Transverse colon (tissue), 4 donors: ENCODE measurements around the gene POLDIP3. TPM values are rescaled to one million over a fixed set of nuclear protein-coding genes. Genes with fewer than 3 reads are reported as not detected.
"Not testable (repeated sequence)": the region's sequence is repeated elsewhere in the genome, so short reads cannot be mapped to it uniquely, and the experiment has no call there.

Experiments used
- DNase-seq: peaks from one replicate; pipeline ENCODE4 v3.0.0-alpha.2; 2019
- H3K27ac ChIP-seq, 4 donors: fragments of 200-600 bp; sonication (generic); 2 replicates each; pipeline ENCODE4 v1.5.1; 2016 to 2018; ENCODE audit warnings: inconsistent platforms in 4 of 4
- H3K27me3 ChIP-seq: fragments of 200-600 bp; sonication (generic); 2 replicates; pipeline ENCODE4 v1.5.1; 2017; ENCODE audit warnings: inconsistent platforms
- H3K36me3 ChIP-seq, 4 donors: fragments of 200-600 bp; sonication (generic); 2 replicates each; pipeline ENCODE4 v1.5.1; 2017 to 2019; ENCODE audit warnings: inconsistent platforms in 4 of 4
- H3K4me1 ChIP-seq, 4 donors: fragments of 200-600 bp; sonication (generic); 2 replicates each; pipeline ENCODE4 v1.5.1; 2017 to 2020; ENCODE audit warnings: inconsistent platforms in 4 of 4
- H3K4me3 ChIP-seq, 4 donors: fragments of 200-600 bp; sonication (generic); 1 replicate in 1 of 4; 2 replicates in 3 of 4; pipeline versions ENCODE4 v1.5.1 to v1.6.1; 2017 to 2019; ENCODE audit warnings: inconsistent platforms in 4 of 4
- H3K9me3 ChIP-seq, 2 donors: fragments of 200-600 bp; sonication (generic); 2 replicates each; pipeline ENCODE4 v1.5.1; 2017 to 2019; ENCODE audit warnings: inconsistent platforms in 2 of 2
- EP300 ChIP-seq: sonication (generic); formaldehyde crosslinking; IDR thresholded peaks from one replicate; pipeline ENCODE4 v1.6.1; 2017; ENCODE audit warnings: antibody characterized with exemption, low read depth
- POLR2A ChIP-seq: fragments of 450-650 bp; IDR thresholded peaks from one replicate; pipeline ENCODE4 v1.6.1; 2016; ENCODE audit warnings: antibody characterized with exemption, mild to moderate bottlenecking, moderate library complexity
- POLR2AphosphoS5 ChIP-seq, 3 donors: sonication (generic); formaldehyde crosslinking; IDR thresholded peaks; one replicate each; pipeline ENCODE4 v1.6.1; 2016; ENCODE audit warnings: antibody characterized with exemption in 3 of 3
- WGBS, 2 donors: methylation state at CpG; one replicate each; pipeline ENCODE4 v1.1.5; 2018; ENCODE audit warnings: low coverage in 1 of 2; 5-methylcytosine and 5-hydroxymethylcytosine counted together
- in situ Hi-C, 4 donors: fragments of 200-750 bp; cut with MboI; loops; one replicate each; pipeline versions ENCODE4 v1.15.0 to v1.15.1; 2017; ENCODE audit warnings: low sequenced_read_pairs in 3 of 4, low pct_ligation_motif_present in 1 of 4, low pct_unique_long_range_greater_than_20kb in 1 of 4
- intact Hi-C: fragments of 100-400 bp; cut with DNase I; formaldehyde crosslinking; loops from one replicate; pipeline ENCODE4 v1.15.1; 2023; ENCODE audit warnings: low total_unique reads
- total RNA-seq, 4 donors: library from RNA; depleted of rRNA; stranded (reverse); fragments of >200 nt; gene quantifications; one replicate each; pipeline ENCODE4 v1.1.0, GENCODE V29; 2016
- TF ChIP-seq, protein P1 (sequence below), 5 experiments: fragments of 200-600 bp in 3 of 5; fragments of 450-650 bp in 2 of 5; sonication (generic) in 3 of 5; IDR thresholded peaks; 1 replicate in 2 of 5; 2 replicates in 3 of 5; pipeline ENCODE4 v1.5.1; 2016 to 2017; ENCODE audit warnings: antibody characterized with exemption in 5 of 5, inconsistent platforms in 3 of 5, mild to moderate bottlenecking in 2 of 5, moderate library complexity in 1 of 5

Gene POLDIP3
- total RNA-seq, 4 donors from 2014 or later = 36.5 to 69.5 (median 45.2) TPM

DNA sequence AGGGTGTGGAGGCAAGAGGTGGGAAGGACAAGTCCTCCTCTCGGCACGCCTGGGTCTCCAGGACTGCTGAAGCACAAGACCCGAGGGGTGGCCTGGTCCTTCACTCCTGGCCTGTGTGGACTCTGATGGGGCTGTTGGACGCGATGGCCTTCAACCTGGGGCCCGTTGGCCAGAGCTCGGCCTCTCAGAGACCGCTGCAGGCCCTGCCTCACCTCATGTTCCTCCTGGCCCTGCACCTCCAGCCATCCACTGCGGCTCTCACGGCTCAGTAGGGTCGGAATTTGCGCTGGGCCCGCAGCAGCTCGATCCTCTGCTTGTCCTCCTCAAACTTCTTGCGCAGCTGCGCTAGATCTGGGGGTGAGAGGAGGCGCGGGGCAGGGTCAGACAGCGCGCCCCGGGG lies 40.2 kb downstream of the POLDIP3 start:
- WGBS, 2 donors = 90 to 100% methylated on average over 2 to 21 of the region's 21 CpGs
- DNase-seq, intact Hi-C loops, H3K9me3 ChIP-seq, in situ Hi-C loops, H3K4me1 ChIP-seq, H3K27ac ChIP-seq, H3K4me3 ChIP-seq, H3K27me3 ChIP-seq: not testable (repeated sequence)
- peaks cover 0 to 15% (median 0%) of the 10 kb centered on the region in 4 donors for H3K36me3 ChIP-seq

DNA sequence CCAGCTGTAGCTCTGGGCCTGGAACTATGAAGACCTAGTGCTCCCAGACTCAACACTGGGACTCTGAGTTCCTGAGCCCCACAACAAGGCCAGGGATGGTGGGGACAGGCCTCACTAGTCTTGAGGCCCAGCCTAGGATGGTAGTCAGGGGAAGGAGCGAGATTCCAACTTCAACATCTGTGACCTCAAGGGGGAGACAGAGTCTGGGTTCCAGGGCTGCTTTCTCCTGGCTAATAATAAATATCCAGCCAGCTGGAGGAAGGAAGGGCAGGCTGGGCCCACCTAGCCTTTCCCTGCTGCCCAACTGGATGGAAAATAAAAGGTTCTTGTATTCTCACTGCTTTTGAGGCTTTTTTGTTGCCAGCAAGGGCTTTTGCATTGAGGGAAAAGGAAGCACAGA lies 40.6 kb downstream of the POLDIP3 start:
- not testable (repeated sequence) for H3K4me1 ChIP-seq
- WGBS, 2 donors = no CpG with 5 or more reads among the region's 1 CpG

DNA sequence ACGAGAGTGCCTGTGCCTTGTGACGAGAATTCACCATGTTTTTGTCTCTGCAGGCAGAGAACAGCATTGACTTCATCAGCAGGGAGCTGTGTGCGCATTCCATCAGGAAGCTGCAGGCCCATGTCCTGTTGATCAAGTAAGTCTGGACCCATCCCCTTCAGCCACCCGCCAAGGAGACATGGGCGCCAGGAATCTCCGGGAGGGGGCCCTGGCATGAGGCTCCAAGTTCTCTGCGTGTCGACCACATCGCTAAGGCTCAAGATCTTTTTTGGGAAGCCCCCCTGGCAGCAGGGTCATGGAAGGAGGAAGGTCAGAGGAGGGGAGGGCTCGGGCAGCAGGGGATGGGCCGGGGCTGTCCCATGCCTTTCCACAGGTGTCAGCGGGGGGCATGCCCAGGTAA lies 43.6 kb downstream of the POLDIP3 start:
- H3K4me1 ChIP-seq, intact Hi-C loops, H3K36me3 ChIP-seq, H3K27me3 ChIP-seq, DNase-seq, H3K27ac ChIP-seq, in situ Hi-C loops, H3K9me3 ChIP-seq, H3K4me3 ChIP-seq: not testable (repeated sequence)
- WGBS, 2 donors = 100% methylated on average over 2 of the region's 12 CpGs; no CpG with 5 or more reads in 1 of the 2 donors

More for the DNA sequence above, 40.6 kb downstream of the POLDIP3 start:
- H3K27ac ChIP-seq, H3K9me3 ChIP-seq, in situ Hi-C loops, DNase-seq, H3K4me3 ChIP-seq, H3K27me3 ChIP-seq, intact Hi-C loops: not testable (repeated sequence)
- H3K36me3 ChIP-seq = peaks cover 0 to 15% (median 0%) of the 10 kb centered on the region in 4 donors

GRCh38 chr22:42570580-42570979 lies 44.1 kb downstream of the POLDIP3 start:
- WGBS, 2 donors = 76% methylated on average over 9 of the region's 9 CpGs; no CpG with 5 or more reads in 1 of the 2 donors
- H3K4me3 ChIP-seq, H3K27ac ChIP-seq, DNase-seq, H3K27me3 ChIP-seq, in situ Hi-C loops, H3K9me3 ChIP-seq, H3K4me1 ChIP-seq, H3K36me3 ChIP-seq, intact Hi-C loops: not testable (repeated sequence)

DNA sequence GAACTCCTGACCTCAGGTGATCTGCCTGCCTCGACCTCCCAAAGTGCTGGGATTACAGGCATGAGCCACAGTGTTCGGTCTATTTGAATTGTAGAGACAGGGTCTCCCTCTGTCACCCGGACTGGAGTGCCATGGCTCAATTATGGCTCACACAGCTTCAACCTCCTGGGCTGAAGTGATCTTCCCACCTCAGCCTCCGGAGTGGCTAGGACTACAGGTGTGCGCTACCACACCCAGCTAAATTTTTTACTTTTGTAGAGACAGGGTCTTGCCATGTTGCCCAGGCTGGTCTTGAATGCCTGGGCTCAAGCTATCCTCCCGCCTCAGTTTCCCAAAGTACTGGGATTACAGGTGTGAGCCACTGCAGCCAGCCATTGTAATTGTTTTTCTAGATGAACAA lies 46.7 kb downstream of the POLDIP3 start:
- DNase-seq, in situ Hi-C loops, H3K36me3 ChIP-seq, H3K4me3 ChIP-seq, intact Hi-C loops, H3K27me3 ChIP-seq, H3K9me3 ChIP-seq, H3K4me1 ChIP-seq, H3K27ac ChIP-seq: not testable (repeated sequence)
- 64% methylated on average over 5 of the region's 6 CpGs; no CpG with 5 or more reads in 1 of the 2 donors for WGBS, 2 donors

GRCh38 chr22:42565956-42566355 lies 48.7 kb downstream of the POLDIP3 start:
- H3K4me3 ChIP-seq = no peak overlapping the region
- TF ChIP-seq EP300 (no peak), POLR2AphosphoS5 (IDR thresholded peaks at IDR 0.05) (no peak), POLR2A (no peak)
- TF ChIP-seq, protein P1, sequence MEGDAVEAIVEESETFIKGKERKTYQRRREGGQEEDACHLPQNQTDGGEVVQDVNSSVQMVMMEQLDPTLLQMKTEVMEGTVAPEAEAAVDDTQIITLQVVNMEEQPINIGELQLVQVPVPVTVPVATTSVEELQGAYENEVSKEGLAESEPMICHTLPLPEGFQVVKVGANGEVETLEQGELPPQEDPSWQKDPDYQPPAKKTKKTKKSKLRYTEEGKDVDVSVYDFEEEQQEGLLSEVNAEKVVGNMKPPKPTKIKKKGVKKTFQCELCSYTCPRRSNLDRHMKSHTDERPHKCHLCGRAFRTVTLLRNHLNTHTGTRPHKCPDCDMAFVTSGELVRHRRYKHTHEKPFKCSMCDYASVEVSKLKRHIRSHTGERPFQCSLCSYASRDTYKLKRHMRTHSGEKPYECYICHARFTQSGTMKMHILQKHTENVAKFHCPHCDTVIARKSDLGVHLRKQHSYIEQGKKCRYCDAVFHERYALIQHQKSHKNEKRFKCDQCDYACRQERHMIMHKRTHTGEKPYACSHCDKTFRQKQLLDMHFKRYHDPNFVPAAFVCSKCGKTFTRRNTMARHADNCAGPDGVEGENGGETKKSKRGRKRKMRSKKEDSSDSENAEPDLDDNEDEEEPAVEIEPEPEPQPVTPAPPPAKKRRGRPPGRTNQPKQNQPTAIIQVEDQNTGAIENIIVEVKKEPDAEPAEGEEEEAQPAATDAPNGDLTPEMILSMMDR (IDR thresholded peaks at IDR 0.05) = no peak
- peaks cover 0 to 10% (median 4%) of the 10 kb centered on the region in 4 donors for H3K4me1 ChIP-seq
- no peak for DNase-seq
- no peaks in the 10 kb centered on the region for H3K36me3 ChIP-seq
- H3K27ac ChIP-seq = no peak overlapping the region
- WGBS, 2 donors = 92% methylated on average over 12 of the region's 12 CpGs; no CpG with 5 or more reads in 1 of the 2 donors
- in situ Hi-C loops = no loop called here
- intact Hi-C loops = no loop called here
- no peaks in the 10 kb centered on the region for H3K9me3 ChIP-seq
- no peaks in the 10 kb centered on the region for H3K27me3 ChIP-seq

- Histone ChIP-seq H3K36me3 (no peaks in the 10 kb centered on the region), H3K4me3 (no peak overlapping the region), H3K4me1 (peaks cover 0 to 10% (median 4%) of the 10 kb centered on the region in 4 donors), H3K27me3 (no peaks in the 10 kb centered on the region), H3K9me3 (no peaks in the 10 kb centered on the region), H3K27ac (no peak overlapping the region)
- WGBS, 2 donors = 99% methylated on average over 17 of the region's 17 CpGs; no CpG with 5 or more reads in 1 of the 2 donors
- no peak for DNase-seq
- TF ChIP-seq POLR2A (no peak), EP300 (no peak), POLR2AphosphoS5 (IDR thresholded peaks at IDR 0.05) (no peak)
- TF ChIP-seq, protein P1 (IDR thresholded peaks at IDR 0.05) = no peak
- in situ Hi-C loops (no loop called here), intact Hi-C loops (no loop called here)
These were observed 50.0 kb downstream of the POLDIP3 start for GRCh38 chr22:42564699-42565098.

DNA sequence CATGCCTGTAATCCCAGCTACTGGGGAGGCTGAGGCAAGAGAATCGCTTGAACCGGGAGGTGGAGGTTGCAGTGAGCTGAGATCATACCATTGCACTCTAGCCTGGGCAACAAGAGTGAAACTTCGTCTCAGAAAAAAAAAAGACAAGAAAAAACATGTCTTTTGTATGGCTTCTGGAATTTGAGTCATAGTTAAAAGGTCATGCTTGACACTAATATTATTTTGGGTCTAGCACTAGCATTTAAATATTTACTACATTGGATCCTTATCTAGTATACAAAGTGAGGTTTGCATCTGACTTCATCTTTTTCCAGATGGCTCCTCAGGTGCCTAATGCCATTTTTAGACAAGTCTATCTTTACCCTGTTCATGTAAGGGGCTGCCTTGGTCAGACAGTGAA lies 50.7 kb downstream of the POLDIP3 start:
- H3K36me3 ChIP-seq, DNase-seq, H3K9me3 ChIP-seq, H3K4me1 ChIP-seq, H3K27ac ChIP-seq, intact Hi-C loops, in situ Hi-C loops, H3K27me3 ChIP-seq, H3K4me3 ChIP-seq: not testable (repeated sequence)
- WGBS, 2 donors = 82 to 83% methylated on average over 3 of the region's 3 CpGs
